GM18517 (cell line): ENCODE measurements around the gene SLC16A7.

Source experiments
- ATAC-seq: cut with Tn5 transposase; IDR thresholded peaks from one replicate; pipeline ENCODE4 v1.9.1; 2021; ENCODE audit warnings: mild to moderate bottlenecking, moderate library complexity; ENCODE audit not compliant: unreplicated experiment

SLC16A7 gene

DNA sequence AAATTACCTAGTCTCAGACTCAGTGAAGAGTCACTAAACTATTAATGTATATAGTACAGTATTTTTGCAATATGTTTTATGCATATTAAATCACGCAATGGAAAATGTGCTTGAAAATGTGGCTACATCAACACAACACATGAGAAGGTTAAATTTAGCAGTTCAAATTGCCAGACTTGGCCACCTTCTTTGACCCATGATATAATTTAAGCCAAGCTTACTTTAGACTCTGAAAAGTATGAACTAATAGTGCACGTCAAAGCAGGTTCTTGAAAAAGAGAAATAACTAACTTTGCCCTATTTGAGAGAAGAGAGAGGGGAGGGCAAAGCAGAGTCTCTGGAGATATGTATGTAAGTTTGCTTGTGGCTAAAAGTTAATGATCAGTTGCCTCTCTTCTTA, 68.7 kb downstream of the SLC16A7 start:
- no peak for ATAC-seq

DNA sequence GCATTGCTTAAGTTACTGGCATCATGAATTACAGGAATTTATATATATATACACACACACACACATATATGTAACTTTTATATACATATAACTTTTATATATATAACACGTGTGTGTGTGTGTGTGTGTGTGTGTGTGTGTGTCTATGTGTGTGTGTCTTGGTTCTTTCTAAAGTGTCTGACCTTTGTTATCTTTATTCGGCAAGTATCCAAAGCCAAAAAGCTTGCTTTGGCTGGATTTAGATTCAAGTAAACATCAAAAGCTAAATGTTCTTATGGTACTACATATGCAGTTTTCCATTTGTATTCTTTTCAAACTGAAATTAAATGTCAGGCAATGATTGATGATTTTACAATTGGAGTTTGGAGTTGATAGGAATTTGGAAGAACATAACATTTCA, 69.9 kb downstream of the SLC16A7 start:
- no peak for ATAC-seq

DNA sequence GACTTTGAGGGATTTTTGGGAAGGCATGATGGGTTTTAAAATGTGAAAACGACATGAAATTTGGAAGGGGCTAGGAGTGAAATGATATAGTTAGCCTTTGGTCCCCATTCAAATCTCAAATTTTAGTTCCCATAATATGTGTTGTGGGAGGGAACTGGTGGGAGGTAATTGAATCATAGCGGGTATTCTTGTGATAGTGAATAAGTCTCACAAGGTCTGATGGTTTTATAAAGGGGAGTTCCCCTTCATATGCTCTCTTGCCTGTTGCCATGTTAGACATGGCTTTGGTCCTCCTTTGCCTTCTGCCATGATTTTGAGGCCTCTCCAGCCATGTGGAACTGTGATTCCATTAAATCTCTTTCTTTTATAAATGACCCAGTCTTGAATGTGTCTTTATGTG, 72.8 kb downstream of the SLC16A7 start:
- no peak for ATAC-seq

DNA sequence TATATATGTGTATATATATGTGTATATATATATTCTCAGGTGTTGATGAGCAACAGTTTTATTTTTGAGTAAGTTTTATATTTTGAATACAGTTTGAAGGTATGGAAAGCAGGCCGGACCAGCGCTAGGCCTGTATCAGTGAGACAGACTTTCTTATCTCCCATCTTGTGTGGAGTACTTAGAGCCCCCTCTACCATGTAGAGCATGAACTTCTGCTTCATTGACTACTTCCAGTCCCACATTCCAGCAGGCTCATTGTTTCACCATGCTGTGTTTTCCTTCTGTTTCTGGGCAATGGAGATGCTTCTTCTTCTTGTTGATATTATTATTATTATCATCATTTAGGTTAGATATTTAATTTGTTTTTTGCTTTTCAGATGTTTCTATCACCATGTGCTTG, 76.4 kb downstream of the SLC16A7 start:
- no peak for ATAC-seq

DNA sequence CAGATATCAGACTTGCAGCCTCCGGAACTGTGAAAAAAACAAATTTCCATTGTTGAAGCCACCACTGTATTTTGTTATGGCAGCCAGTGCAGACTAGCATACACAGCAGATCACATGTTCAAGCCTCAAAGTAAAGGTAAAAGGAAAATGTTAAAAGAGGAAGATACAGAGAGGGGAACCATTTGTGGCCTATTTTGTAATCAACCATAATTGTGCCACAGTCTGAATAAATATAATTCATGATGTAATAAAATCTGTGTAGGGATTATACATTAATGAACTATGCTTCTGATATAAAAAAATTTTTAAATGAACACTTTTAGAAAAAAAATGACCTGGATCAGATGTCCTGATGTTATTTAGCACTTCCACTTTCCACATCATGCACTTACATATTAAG, 79.6 kb downstream of the SLC16A7 start:
- ATAC-seq = no peak

DNA sequence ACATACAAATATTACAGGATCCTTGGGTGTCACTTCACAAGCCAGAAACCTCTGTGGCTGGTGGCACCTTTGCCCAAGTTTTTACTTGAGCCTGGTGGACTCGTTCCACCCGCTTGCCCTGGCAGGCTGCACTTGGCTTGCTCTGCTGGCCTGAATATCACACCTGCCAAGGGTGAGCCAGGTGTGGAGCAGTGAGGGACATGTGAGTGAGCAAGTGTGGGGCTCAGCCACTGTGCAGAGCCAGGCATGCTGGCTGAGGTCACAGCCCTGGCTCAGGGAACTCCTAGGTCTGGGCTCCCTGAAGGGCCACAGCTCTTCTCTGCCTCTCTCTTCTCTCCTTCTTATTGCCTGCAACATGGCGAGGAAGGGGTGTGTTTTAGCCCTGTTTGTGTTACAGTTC, 82.0 kb downstream of the SLC16A7 start:
- no peak for ATAC-seq

DNA sequence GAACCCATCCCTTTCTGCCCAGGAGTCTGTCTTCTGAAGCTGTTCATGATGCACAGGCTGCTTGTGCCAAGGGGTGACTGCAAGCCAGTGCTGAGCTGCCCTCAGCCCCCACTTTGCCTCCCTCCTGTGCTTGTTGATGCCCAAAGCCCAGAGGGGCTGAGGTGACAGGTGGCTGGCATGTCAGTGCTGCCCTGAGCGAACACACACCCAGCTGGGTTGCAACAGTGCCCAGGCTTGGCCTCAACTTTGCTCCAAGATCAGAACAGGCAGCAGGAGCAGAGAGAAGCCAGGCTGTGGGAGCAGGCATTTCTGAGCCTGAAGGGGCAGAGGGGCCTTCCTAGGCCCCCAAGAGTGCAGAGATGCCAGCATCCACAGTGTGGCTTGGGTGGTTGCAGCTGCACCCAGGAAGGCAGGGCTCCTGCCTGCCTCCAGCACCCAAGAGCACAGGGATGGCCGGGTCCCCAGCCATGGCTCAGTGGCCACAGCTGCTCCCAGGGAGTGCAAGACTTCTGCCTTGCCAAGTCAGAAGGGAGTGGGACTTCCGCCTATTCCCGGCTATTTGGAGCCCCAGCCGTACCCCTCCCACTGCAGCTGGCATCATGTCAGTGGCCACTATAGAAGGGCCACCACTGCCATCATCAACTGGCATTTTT, 83.1 kb downstream of the SLC16A7 start:
- ATAC-seq = no peak

DNA sequence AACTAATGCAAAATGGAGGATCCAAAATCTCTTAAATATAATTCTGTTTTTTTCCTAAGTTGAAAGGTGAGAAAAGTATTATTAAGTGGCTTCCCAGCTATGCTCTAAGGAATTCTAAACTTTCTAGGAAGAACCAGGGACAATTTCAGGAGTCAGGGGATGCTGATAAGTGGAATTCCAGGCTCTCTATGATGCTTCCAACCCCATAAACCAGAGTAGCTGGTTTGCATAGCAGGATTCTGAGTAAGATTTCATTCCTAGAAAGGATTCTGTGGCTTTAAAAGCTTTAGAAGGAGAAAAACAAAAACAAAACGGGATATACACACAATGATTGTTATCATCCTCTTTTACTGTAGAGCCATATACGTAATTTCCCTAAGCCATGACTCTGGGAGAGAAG, 93.9 kb downstream of the SLC16A7 start:
- no peak for ATAC-seq

DNA sequence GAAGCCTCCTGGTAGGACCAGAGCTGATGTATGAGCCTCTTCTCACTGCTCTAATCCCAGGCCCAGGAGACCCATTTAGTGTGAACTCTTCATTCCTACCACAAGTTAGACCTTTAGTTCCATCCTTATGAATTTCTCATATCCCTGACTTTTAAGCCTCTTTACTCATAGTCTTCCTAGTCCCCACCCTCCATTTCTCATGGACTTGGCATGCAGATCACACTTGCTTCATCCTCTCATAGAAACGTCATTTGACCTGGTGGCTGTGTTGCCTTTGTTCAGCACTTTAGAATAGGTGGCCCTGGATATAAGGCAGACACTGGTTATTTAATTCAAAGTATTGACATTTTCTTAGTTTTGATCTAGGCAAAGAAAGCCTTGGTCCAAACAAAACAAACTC, 99.5 kb downstream of the SLC16A7 start:
- ATAC-seq = no peak

DNA sequence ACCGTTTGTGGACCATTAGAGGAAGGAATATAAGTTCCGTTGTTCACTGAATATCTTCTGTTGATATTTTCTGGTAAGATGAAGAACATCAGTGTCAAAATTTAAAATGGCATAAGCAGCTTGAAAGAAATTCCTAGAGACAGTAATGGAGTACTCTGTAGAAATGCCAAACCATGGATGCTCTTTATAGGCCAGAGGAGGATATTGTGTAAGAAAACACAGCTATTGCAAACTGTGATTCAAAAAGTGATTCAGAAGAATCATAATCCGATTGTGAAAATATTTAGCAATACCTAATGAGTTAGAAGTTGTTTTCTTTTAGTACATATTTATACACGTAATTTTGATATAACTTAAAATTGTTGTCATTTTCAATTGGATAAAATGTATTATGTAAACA, 102.8 kb downstream of the SLC16A7 start:
- no peak for ATAC-seq

DNA sequence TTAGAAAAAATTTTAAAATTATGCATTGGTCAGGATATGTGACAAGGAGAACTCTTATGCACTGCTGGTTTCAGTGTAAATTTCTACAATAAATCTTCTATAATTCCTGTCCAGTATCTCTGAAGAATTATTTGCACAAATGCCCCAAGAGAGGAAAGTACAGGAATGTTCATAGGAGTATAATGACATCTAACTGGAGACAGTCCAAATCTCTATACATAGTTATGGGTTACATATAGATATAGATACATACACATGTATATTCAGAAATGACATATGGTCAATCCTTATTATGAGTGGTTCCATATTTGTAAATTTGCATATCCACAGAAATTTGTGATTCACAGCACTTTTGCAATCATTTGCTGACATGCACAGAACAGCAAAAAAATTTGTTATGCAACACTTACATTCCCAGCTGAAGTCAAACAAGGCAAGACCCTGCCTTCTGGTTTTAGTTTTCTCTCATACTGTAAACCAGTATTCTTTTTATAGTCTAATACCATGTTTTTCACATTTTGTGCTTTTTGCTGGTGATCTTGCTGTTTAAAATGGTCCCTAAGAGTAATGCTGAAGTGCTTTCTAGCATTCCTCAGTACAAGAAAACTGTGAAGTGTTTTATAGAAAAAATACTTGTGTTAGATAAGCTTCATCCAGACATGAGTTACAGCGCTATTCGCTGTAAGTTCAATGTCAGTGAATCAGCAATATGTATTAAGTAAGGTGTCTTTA, 103.8 kb downstream of the SLC16A7 start:
- no peak for ATAC-seq

DNA sequence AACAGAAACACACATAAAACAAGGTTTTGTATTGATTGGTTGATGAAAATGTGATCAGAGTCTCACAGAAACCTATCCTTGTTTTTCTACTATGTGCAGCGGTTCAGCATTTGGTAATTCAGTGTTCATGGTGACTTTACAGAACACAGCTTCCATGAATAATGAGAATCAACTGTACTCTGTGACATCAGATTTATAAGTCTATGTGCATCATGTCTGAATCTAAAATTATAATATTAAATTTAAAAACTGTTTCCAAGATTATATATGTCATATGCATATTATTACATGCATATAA, 104.3 kb downstream of the SLC16A7 start:
- no peak for ATAC-seq

DNA sequence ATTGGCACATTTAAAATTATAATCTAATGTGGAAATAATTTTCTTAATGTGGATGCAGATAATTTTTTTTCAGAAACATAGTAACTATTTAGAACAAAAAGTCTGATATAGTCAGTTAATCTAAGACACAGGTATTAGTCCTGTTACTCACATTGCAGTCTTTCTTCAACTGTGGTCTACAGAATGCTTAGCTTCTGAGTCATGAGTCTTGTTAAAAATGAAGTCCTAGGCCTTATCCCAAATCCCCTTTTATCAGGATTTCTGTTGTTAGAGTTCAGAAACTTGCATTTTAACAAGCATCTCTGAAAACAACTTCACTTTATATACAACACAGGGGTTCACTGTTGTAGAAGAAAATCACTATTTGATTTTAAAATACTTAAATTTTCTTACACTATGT, 112.2 kb downstream of the SLC16A7 start:
- ATAC-seq = no peak

DNA sequence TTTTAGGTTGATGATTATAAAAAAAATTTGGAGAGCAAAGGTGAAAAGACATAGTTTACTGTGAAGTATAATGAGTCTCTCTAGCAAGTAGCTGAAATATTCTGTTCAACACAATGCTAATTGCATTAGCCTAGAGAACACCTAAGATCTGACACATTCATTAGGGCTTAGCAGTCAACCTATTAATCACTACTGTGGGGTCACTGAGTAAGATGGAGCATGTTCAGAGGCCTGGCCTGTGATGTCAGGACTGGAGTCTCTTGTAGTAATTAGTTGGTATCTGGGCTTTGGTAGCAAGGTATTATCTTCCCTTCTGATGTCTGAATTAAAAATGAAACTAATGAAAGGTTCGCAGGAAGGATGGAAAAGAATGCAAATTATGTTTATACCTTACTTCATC, 112.7 kb downstream of the SLC16A7 start:
- ATAC-seq = no peak

DNA sequence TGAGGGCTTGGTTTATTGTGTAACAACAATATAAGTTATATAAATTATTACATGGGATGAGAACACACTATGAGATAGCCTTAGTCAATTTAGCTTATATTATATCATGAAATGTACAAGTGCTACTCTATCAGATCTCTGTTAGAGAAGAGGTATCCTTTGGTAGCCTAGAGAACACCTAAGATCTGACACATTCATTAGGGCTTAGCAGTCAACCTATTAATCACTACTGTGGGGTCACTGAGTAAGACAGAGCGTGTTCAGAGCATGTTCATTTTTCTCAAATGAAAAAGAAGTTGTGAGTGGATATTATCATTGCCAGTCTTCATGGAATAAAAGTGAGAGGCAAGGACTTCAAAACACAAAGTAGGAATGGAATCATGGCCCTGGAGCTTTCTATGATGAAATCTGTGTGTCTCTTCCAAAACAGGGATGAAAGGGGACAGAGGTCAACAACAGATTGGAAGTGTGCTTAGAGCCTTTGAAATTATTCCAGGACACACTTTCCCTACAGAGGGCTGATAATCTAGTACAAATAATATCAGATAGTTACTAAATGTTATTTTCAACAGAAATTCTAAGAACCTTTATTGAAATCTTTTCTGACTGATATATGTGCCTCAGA, 114.3 kb downstream of the SLC16A7 start:
- no peak for ATAC-seq

DNA sequence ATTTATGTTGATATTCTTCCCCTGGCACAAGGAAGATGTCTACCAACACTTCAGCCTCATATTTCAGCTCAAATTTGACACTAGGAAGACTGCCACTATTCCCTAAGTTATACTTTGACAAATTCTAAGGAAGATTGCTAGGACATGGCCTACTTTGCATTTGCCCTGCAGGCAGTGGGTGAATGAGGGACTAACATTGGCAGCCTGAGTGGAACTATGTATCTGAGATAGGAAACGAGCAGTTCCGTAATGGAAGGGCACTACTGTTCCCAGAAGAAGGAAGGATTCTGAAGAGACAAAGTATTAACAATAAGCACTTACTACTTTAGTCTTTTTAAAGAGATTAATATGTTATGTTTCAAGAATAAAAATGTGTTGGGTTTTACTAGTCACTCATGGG, 115.1 kb downstream of the SLC16A7 start:
- ATAC-seq = no peak

DNA sequence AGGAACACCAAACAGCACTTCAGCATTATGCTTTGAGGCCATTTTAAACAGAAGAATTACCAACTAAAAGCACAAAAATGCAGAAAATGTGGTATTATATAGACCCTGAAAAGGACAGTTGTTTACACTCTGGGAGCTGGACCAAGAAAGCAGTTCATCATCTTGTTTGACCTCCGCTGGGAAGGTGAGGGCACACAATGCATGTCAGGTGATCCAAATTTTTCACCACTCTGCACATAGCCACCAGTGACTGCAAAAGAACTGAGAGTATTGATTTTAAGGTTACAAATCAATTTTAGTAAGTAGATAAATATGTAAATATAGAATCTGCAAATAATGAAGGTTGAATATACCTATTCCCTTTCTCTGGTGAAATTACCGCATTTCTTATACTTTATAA, 119.6 kb downstream of the SLC16A7 start:
- no peak for ATAC-seq

DNA sequence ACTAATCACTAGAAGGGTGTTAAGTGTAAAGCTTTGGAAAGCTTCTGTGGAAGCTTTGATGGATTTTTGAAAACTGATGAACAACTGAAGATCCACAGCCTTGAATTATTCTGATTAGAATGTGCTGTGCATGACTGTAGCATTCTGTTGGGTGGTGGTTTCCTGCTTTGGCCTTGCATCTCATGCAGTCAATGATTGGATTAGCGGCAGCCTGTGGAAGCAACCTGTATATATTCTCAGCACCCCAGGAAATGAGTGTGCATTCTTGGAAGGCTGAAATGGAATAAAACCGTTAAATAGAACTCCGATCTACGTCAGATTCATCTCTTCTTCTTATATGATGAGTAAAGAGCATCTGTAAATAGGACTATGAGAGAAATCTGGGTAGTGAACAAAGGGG, 120.2 kb downstream of the SLC16A7 start:
- ATAC-seq = no peak

DNA sequence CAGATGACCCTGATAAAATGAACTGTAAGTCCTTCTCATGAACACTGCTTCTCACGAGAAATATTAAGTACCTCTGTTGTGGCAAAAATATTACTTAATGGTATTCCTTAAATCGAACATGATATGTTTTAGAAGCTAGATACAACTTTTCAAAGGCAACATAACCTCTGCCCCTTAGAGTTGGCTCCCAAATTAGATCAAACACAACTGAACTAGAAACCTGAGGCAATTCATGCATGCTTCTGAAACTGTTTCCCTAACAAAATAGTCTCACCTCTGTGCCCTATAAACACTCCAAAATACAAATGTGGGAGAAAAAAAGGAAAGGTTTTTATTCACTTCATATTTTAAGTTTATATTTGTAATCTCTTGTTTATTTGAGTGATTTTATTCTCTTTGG, 121.6 kb downstream of the SLC16A7 start:
- no peak for ATAC-seq

DNA sequence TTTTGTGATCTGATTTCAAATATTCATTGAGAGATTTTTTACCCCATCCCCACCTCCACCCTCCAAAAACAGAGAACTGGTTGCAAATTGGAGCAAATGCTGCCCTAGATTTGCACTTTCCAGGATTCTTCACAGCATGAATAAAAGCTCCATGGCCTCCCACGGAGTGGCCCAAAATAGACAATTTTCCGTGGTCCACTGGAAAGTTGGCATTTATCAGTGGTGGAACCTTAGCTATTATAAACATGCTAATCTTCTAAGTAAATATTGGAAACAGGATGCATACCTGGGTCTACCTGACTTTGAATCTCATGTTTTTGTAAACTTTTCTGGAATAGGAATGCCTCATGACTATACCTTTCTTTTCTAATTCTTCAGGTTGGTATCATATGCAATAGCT, 123.9 kb downstream of the SLC16A7 start:
- ATAC-seq = no peak

DNA sequence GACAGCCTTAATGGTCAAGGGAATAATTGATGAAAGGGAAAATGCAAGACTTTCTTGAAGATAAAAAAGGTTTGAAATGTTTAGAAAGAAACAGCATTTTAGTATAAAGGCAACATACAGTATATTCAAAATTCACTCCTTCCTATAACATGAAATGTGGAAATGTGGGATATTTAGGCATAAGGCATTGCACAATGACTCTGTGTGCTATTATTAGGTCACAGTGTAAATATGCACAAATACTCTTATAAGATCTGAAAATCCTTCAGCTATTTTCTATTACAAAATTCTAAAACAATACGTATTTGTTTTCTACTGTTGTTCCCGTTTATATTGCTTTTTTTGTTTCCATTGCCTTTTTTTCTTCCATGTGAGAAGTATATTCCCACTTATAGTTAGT, 127.7 kb downstream of the SLC16A7 start:
- no peak for ATAC-seq

DNA sequence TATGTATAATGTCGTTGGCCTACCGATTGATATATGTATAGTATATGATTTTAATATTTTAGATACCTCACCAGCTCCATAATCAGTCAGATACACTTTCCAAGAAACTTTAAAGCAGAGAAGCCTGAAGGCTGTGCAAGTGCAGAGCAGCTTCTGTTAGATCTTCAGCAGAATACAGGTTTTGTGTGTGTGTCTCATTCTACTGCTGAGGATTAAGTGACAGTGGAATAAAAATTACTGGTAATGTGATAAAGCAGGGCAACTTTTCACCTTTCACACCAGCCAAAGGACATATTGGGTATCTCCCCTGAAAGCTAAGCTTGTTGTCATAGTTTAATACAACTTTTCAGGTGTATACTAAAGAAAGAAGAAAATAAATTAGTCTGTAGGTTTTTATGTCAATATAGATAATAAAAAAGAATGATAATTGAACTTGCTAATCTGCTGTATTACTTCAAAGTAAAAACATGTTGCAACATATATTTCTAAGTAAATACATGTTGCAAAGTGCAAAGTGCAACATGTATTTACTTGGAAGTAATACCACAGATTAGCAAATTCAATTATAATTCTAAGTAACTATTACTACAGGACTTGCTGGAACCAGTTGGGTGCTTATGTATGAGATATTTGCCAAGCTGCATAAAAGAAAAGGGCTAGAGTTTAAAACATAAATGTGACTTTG, 128.3 kb downstream of the SLC16A7 start:
- ATAC-seq = no peak
